Gastrocnemius medialis (tissue), 4 donors: ENCODE results near the gene VASH1. TPM values are rescaled to one million over a fixed set of nuclear protein-coding genes. Genes with fewer than 3 reads are reported as not detected.
A peak's percentile ranks its signal among the peaks of the same experiment; 100 is the strongest.
"Not testable (repeated sequence)": the region's sequence is repeated elsewhere in the genome, so short reads cannot be mapped to it uniquely, and the experiment has no call there.

Experiments used
- ATAC-seq, 2 donors: fragments of 150-250 bp; one replicate each; pipeline ENCODE4 v1.9.1; 2016
- DNase-seq, 2 donors: peaks; one replicate each; pipeline ENCODE4 v3.0.0-alpha.2; 2019
- H3K27ac ChIP-seq, 4 donors: fragments of 200-600 bp; sonication (generic); 1 replicate in 1 of 4; 2 replicates in 3 of 4; pipeline ENCODE4 v1.5.1; 2016 to 2018; ENCODE audit warnings: mild to moderate bottlenecking in 2 of 4, moderate library complexity in 1 of 4
- H3K27me3 ChIP-seq, 3 donors: fragments of 200-600 bp; sonication (generic) in 2 of 3; 1 replicate in 1 of 3; 2 replicates in 2 of 3; pipeline versions ENCODE4 v1.5.1 to v1.6.0; 2016 to 2019; ENCODE audit warnings: mild to moderate bottlenecking in 1 of 3, moderate library complexity in 1 of 3
- H3K36me3 ChIP-seq, 2 donors: fragments of 200-600 bp; sonication (generic) in 1 of 2; one replicate each; pipeline ENCODE4 v1.5.1; 2017 to 2018
- H3K4me1 ChIP-seq, 2 donors: fragments of 200-600 bp; sonication (generic) in 1 of 2; one replicate each; pipeline ENCODE4 v1.5.1; 2016 to 2017; ENCODE audit warnings: mild to moderate bottlenecking in 2 of 2
- H3K4me3 ChIP-seq, 4 donors: fragments of 200-600 bp; sonication (generic) in 3 of 4; 1 replicate in 1 of 4; 2 replicates in 3 of 4; pipeline ENCODE4 v1.5.1; 2016 to 2019; ENCODE audit warnings: mild to moderate bottlenecking in 2 of 4
- H3K9me3 ChIP-seq, 3 donors: fragments of 200-600 bp; sonication (generic) in 2 of 3; 1 replicate in 1 of 3; 2 replicates in 2 of 3; pipeline ENCODE4 v1.5.1; 2016 to 2019
- POLR2A ChIP-seq, 2 donors: fragments of 450-650 bp; IDR thresholded peaks; one replicate each; pipeline ENCODE4 v1.6.1; 2017; ENCODE audit warnings: antibody characterized with exemption in 2 of 2, mild to moderate bottlenecking in 2 of 2, moderate library complexity in 2 of 2
- in situ Hi-C, 4 donors: fragments of 200-750 bp; cut with MboI; loops; one replicate each; pipeline versions ENCODE4 v1.15.0 to v1.8.0; 2017; ENCODE audit warnings: low sequenced_read_pairs in 4 of 4
- intact Hi-C: fragments of 100-400 bp; cut with DNase I; formaldehyde crosslinking; loops from one replicate; pipeline ENCODE4 v1.15.1; 2023; ENCODE audit warnings: low total_unique reads
- total RNA-seq, 4 donors: library from RNA; depleted of rRNA; stranded (reverse); fragments of >200 nt; gene quantifications; one replicate each; pipeline versions ENCODE4 v1.1.0 to v1.2.3, GENCODE V29; 2016
- TF ChIP-seq, protein P1 (sequence below), 5 experiments: fragments of 450-650 bp in 3 of 5; fragments of 200-600 bp in 2 of 5; sonication (generic) in 2 of 5; IDR thresholded peaks in 4 of 5; conservative IDR thresholded peaks in 1 of 5; 1 replicate in 4 of 5; 2 replicates in 1 of 5; pipeline ENCODE4 v1.5.1; 2016 to 2019; ENCODE audit warnings: antibody characterized with exemption in 5 of 5, mild to moderate bottlenecking in 3 of 5, moderate library complexity in 3 of 5

The VASH1 gene
- total RNA-seq, 4 donors from 2014 or later = 0.56 to 6.1 (median 1.2) TPM

DNA sequence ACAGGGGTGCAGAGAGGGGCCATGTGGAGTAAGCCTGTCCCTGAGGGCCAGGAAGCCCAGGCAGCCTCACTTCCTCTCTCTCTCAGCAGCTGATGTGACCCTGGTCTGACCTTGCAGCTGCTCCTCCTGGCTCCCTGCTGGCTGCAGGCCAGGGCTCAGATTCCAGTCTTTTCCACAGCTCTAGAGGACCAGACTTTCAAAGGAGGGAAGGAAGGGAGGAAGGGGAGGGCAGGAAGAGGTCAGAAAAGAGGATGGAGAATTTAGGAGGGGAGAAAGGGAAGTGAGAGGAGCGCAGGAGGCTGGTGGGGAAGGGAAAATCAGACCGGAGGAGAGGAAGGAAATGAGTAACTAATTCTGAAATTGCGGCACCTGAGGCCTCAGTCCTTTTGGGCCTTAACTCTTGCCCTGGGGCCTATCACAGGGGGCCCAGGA lies 40.9 kb upstream of the VASH1 start:
- Histone ChIP-seq H3K27me3 (no peaks in the 10 kb centered on the region), H3K9me3 (no peaks in the 10 kb centered on the region), H3K4me1 (peaks cover 17 to 23% of the 10 kb centered on the region in 2 donors), H3K4me3 (no peak overlapping the region), H3K36me3 (no peaks in the 10 kb centered on the region), H3K27ac (peak overlapping the region; percentile 64 to 75 (median 69))
- in situ Hi-C loops (loop anchor here in 1 of 4 donors (25.0 kb wide), 1 partner anchor 367 kb away; the partner anchor contains the start of gene CIPC), intact Hi-C loops (loop anchor here (5.0 kb wide), 1 partner anchor 42 kb away; the partner anchor contains the start of gene VASH1)
- DNase-seq = peak; percentile 46 to 67
- peak; percentile 62 to 65 for ATAC-seq
- TF ChIP-seq POLR2A (IDR thresholded peaks at IDR 0.05) = no peak
- TF ChIP-seq, protein P1, sequence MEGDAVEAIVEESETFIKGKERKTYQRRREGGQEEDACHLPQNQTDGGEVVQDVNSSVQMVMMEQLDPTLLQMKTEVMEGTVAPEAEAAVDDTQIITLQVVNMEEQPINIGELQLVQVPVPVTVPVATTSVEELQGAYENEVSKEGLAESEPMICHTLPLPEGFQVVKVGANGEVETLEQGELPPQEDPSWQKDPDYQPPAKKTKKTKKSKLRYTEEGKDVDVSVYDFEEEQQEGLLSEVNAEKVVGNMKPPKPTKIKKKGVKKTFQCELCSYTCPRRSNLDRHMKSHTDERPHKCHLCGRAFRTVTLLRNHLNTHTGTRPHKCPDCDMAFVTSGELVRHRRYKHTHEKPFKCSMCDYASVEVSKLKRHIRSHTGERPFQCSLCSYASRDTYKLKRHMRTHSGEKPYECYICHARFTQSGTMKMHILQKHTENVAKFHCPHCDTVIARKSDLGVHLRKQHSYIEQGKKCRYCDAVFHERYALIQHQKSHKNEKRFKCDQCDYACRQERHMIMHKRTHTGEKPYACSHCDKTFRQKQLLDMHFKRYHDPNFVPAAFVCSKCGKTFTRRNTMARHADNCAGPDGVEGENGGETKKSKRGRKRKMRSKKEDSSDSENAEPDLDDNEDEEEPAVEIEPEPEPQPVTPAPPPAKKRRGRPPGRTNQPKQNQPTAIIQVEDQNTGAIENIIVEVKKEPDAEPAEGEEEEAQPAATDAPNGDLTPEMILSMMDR (IDR thresholded peaks at IDR 0.05 in 4 of 5, conservative IDR thresholded peaks at IDR 0.05 in 1 of 5) = no peak

DNA sequence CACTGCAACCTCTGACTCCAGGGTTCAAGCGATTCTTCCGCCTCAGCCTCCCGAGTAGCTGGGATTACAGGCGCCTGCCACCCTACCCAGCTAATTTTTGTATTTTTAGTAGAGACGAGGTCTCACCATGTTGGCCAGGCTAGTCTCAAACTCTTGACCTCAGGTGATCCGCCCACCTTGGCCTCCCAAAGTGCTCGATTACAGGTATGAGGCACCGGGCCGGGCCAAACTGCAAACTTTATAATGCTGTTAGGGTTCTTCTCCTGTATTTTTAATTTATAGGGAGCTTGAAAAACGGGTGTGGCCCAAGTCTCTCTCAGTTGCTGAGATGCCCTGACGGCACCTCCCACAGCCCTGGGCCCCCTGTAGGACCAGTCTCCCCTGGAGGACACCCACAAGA lies 39.8 kb upstream of the VASH1 start:
- not testable (repeated sequence) for DNase-seq, H3K9me3 ChIP-seq, H3K4me3 ChIP-seq, H3K36me3 ChIP-seq, ATAC-seq, H3K27me3 ChIP-seq
- Histone ChIP-seq H3K4me1 (peaks cover 14 to 20% of the 10 kb centered on the region in 2 donors), H3K27ac (peak overlapping the region in 3 of 4 donors; percentile 34 to 75 (median 40))
- in situ Hi-C loops (loop anchor here in 1 of 4 donors (25.0 kb wide), 1 partner anchor 366 kb away; the partner anchor contains the start of gene CIPC), intact Hi-C loops (loop anchor here (5.0 kb wide), 1 partner anchor 41 kb away; the partner anchor contains the start of gene VASH1)

- Histone ChIP-seq H3K27ac (peak overlapping the region in 1 of 4 donors; percentile 4), H3K9me3 (no peaks in the 10 kb centered on the region), H3K4me1 (peaks cover 9 to 10% of the 10 kb centered on the region in 2 donors), H3K4me3 (no peak overlapping the region), H3K36me3 (no peaks in the 10 kb centered on the region), H3K27me3 (no peaks in the 10 kb centered on the region)
- DNase-seq (no peak), ATAC-seq (no peak)
- TF ChIP-seq, protein P1 (IDR thresholded peaks at IDR 0.05 in 4 of 5, conservative IDR thresholded peaks at IDR 0.05 in 1 of 5) = no peak
- no peak for TF ChIP-seq POLR2A (IDR thresholded peaks at IDR 0.05)
- in situ Hi-C loops (loop anchor here in 1 of 4 donors (25.0 kb wide), 1 partner anchor 362 kb away; the partner anchor contains the start of gene CIPC), intact Hi-C loops (loop anchor here (5.0 kb wide), 1 partner anchor 37 kb away; the partner anchor contains the start of gene VASH1)
These were observed 36.4 kb upstream of the VASH1 start for GRCh38 chr14:76724651-76725550.

DNA sequence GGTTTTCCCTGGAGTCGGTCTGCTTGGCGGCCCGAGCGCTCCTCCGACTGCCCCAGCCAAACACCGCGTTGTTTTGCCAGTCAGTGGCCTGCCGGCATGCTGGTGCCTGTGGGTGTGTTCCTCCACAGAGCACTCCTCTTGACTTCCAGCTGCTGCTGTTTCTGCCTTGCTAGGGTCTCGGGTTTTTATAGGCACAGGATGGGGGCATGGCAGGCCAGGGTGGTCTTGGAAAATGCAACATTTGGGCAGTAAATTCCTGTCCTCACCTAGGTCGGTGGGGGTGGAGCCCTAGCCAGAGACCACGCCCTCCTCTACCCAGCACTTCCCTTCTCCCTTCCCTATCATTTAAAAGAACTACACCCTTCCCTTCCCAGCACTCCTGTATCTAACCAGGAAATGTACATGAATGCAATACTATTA lies 34.7 kb upstream of the VASH1 start:
- intact Hi-C loops = no loop called here
- Histone ChIP-seq H3K36me3 (no peaks in the 10 kb centered on the region), H3K4me1 (no peaks in the 10 kb centered on the region), H3K27ac (peak overlapping the region in 3 of 4 donors; percentile 39 to 49 (median 44)), H3K27me3 (no peaks in the 10 kb centered on the region), H3K9me3 (no peaks in the 10 kb centered on the region), H3K4me3 (peak overlapping the region in 3 of 4 donors; percentile 10 to 25 (median 16))
- DNase-seq (no peak), ATAC-seq (no peak)
- TF ChIP-seq, protein P1 (IDR thresholded peaks at IDR 0.05 in 4 of 5, conservative IDR thresholded peaks at IDR 0.05 in 1 of 5) = no peak
- TF ChIP-seq POLR2A (IDR thresholded peaks at IDR 0.05) = no peak
- in situ Hi-C loops = no loop called here

- H3K9me3 ChIP-seq = no peaks in the 10 kb centered on the region
- intact Hi-C loops = no loop called here
- in situ Hi-C loops = no loop called here
- TF ChIP-seq POLR2A (IDR thresholded peaks at IDR 0.05) = no peak
- TF ChIP-seq, protein P1 (IDR thresholded peaks at IDR 0.05 in 4 of 5, conservative IDR thresholded peaks at IDR 0.05 in 1 of 5) = no peak
- DNase-seq = no peak
- H3K4me1 ChIP-seq = no peaks in the 10 kb centered on the region
- H3K27ac ChIP-seq = peak overlapping the region; percentile 4 to 49 (median 25)
- H3K36me3 ChIP-seq = no peaks in the 10 kb centered on the region
- H3K4me3 ChIP-seq = peak overlapping the region in 1 of 4 donors; percentile 10
- no peaks in the 10 kb centered on the region for H3K27me3 ChIP-seq
- ATAC-seq = no peak
These were observed 33.9 kb upstream of the VASH1 start for GRCh38 chr14:76727384-76727783.
